ENCODE measurements around the gene SAMM50.

SAMM50 gene

DNA sequence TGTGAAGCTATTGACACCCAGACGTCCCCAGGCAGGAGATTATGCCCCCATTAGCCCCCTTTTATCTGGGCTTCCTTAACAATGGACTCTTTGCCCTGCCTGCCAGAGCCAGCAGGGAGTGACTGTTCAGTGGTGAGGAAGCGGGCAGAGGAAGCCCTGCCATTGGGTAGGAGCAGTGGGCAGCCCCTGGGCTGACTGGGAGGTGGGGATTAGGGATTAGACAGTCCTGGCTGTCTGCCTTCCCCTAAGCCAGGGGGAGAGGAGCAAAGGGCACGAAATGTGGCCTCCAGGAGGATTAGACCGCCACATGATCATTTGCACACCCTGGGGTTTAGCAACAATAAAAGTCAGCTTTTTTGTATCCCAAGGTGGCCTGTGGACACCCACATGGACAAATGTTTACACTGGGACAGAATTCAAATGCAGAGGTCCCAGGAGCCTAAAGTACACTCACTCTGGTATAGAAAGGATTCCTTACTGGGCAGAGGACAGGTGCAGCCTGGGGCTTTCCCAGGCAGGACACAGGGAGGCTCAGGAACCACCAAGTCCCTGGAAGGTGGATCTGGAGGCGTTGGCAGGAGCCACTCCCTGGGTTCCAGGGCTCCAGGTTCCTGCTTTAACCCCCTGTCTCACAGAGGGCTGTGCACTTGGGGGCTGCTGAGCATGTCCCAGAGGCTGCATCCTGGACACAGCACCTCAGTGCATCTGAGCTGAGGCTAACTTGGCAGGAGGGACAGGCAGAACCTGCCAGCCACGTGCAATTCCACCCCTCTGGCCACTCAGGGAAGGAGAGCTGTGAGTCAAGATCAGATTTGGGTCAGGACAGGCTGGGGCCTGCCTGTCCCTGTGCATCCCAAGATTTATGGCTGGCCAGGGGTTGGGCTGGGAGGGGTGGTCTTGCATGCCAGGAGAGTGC, 29.6 kb upstream of the SAMM50 start:
- Histone ChIP-seq H3K4me2 (ENCODE audit: low read length, poor library complexity, severe bottlenecking) (peak overlapping the region; percentile 23), H3K79me1 (replicated peaks; ENCODE audit: low read length, poor library complexity, severe bottlenecking) (peaks cover 21% of the 10 kb centered on the region)
- WGBS: 62% methylated on average over 6 of the region's 6 CpGs

DNA sequence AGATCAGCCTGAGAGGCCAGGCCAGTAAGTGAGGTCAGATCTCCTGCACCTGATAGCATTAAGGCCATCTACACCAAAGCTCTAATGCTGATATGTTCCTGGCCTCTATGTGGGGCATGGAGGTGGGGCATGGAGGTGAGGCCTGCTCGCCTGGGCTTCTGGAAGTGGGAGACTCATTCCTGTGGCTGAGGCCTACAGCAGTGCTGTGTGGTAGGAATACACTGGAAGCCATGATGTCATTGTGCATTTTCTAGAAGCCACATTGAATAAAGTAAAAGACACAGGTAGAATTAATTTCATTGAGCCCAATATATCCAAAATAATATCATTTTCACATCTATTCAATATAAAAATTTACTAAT, 28.9 kb upstream of the SAMM50 start:
- peak overlapping the region; percentile 19 for H4K8ac ChIP-seq (ENCODE audit: low read length)

More for the DNA sequence above, 29.6 kb upstream of the SAMM50 start:
- peak overlapping the region; percentile 12 for H2BK15ac ChIP-seq (ENCODE audit: low read depth, poor library complexity, severe bottlenecking)
- peak overlapping the region; percentile 43 for H4K91ac ChIP-seq (ENCODE audit: low read length)
- no peak overlapping the region for H2AFZ ChIP-seq (ENCODE audit: low read depth, low read length)
- H3K4me3 ChIP-seq (ENCODE audit: insufficient read depth in 1 of 2, low read depth in 1 of 2, low read length in 2 of 2): no peak overlapping the region
- H3K18ac ChIP-seq (ENCODE audit: low read depth in 1 of 2, low read length in 2 of 2): peak overlapping the region; percentile 69 to 77
- H2AK5ac ChIP-seq (ENCODE audit: low read length, severe bottlenecking): no peak overlapping the region
- H2BK12ac ChIP-seq (ENCODE audit: low read length in 2 of 2): peak overlapping the region; percentile 12 to 52
- H4K8ac ChIP-seq (ENCODE audit: low read length): peak overlapping the region; percentile 94
- H2BK120ac ChIP-seq (ENCODE audit: low read depth, low read length): peak overlapping the region; percentile 21
- no peak overlapping the region for H3K23ac ChIP-seq (ENCODE audit: low read length in 2 of 2)
- H3K9me3 ChIP-seq (ENCODE audit: control insufficient read depth, low read length): no peaks in the 10 kb centered on the region
- H2BK5ac ChIP-seq (ENCODE audit: low read depth, low read length, poor library complexity, severe bottlenecking): no peak overlapping the region
- peak overlapping the region in 1 of 2 experiments; percentile 53 for H3K14ac ChIP-seq (ENCODE audit: low read length in 2 of 2)
- DNase-seq: peak; percentile 47
- H3K27ac ChIP-seq (ENCODE audit: low read length, poor library complexity, severe bottlenecking): peak overlapping the region; percentile 30
- H3K4ac ChIP-seq (ENCODE audit: low read depth in 1 of 2, low read length in 2 of 2): peak overlapping the region; percentile 21 to 25
- peaks cover 28% of the 10 kb centered on the region for H3K4me1 ChIP-seq (ENCODE audit: control insufficient read depth, insufficient read depth, low read depth, low read length)
- H3K36me3 ChIP-seq (ENCODE audit: control insufficient read depth in 1 of 2, insufficient read depth in 2 of 2, low read depth in 1 of 2, low read length in 2 of 2): peaks cover 21 to 26% of the 10 kb centered on the region in 2 experiments
- H3K9ac ChIP-seq (ENCODE audit: low read length): no peak overlapping the region
- no peaks in the 10 kb centered on the region for H3K27me3 ChIP-seq (ENCODE audit: control insufficient read depth in 1 of 2, insufficient read depth in 1 of 2, low read length in 2 of 2)

DNA sequence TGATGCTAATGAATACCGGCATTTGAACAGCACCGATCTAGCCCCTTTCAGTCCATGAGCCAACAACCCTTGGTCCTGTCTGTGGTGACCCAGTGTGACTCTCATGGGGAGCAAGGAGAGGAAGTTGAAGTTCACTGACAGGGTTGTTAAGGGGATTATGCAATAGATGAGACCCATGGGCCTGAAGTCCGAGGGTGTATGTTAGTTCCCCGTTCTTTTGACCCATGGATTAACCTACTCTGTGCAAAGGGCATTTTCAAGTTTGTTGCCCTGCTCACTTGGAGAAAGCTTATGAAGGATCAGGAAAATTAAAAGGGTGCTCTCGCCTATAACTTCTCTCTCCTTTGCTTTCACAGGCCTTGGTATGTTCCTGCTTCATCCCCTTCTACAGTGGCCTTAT, 26.8 kb upstream of the SAMM50 start:
- H2BK15ac ChIP-seq (ENCODE audit: low read depth, poor library complexity, severe bottlenecking): no peak overlapping the region
- H3K4ac ChIP-seq (ENCODE audit: low read depth in 1 of 2, low read length in 2 of 2): no peak overlapping the region
- H3K14ac ChIP-seq (ENCODE audit: low read length in 2 of 2): no peak overlapping the region
- no peaks in the 10 kb centered on the region for H3K27me3 ChIP-seq (ENCODE audit: control insufficient read depth in 1 of 2, insufficient read depth in 1 of 2, low read length in 2 of 2)
- H3K4me1 ChIP-seq (ENCODE audit: control insufficient read depth, insufficient read depth, low read depth, low read length): peaks cover 16% of the 10 kb centered on the region
- H3K4me3 ChIP-seq (ENCODE audit: insufficient read depth in 1 of 2, low read depth in 1 of 2, low read length in 2 of 2): no peak overlapping the region
- no peaks in the 10 kb centered on the region for H3K9me3 ChIP-seq (ENCODE audit: control insufficient read depth, low read length)
- no peak overlapping the region for H3K23ac ChIP-seq (ENCODE audit: low read length in 2 of 2)
- no peak overlapping the region for H4K8ac ChIP-seq (ENCODE audit: low read length)
- WGBS: 97% methylated on average over 5 of the region's 5 CpGs
- no peak overlapping the region for H2BK120ac ChIP-seq (ENCODE audit: low read depth, low read length)
- H2BK12ac ChIP-seq (ENCODE audit: low read length in 2 of 2): no peak overlapping the region
- H3K9ac ChIP-seq (ENCODE audit: low read length): no peak overlapping the region
- H3K36me3 ChIP-seq (ENCODE audit: control insufficient read depth in 1 of 2, insufficient read depth in 2 of 2, low read depth in 1 of 2, low read length in 2 of 2): peaks cover 44 to 46% of the 10 kb centered on the region in 2 experiments
- H3K18ac ChIP-seq (ENCODE audit: low read depth in 1 of 2, low read length in 2 of 2): no peak overlapping the region
- DNase-seq: no peak
- H2AK5ac ChIP-seq (ENCODE audit: low read length, severe bottlenecking): no peak overlapping the region
- H3K27ac ChIP-seq (ENCODE audit: low read length, poor library complexity, severe bottlenecking): no peak overlapping the region
- no peak overlapping the region for H2AFZ ChIP-seq (ENCODE audit: low read depth, low read length)
- H4K91ac ChIP-seq (ENCODE audit: low read length): no peak overlapping the region
- no peak overlapping the region for H2BK5ac ChIP-seq (ENCODE audit: low read depth, low read length, poor library complexity, severe bottlenecking)
- peaks cover 25% of the 10 kb centered on the region for H3K79me1 ChIP-seq (replicated peaks; ENCODE audit: low read length, poor library complexity, severe bottlenecking)
- H3K4me2 ChIP-seq (ENCODE audit: low read length, poor library complexity, severe bottlenecking): no peak overlapping the region

More for the DNA sequence above, 28.9 kb upstream of the SAMM50 start:
- no peak overlapping the region for H3K4ac ChIP-seq (ENCODE audit: low read depth in 1 of 2, low read length in 2 of 2)
- no peak overlapping the region for H2BK120ac ChIP-seq (ENCODE audit: low read depth, low read length)
- H3K18ac ChIP-seq (ENCODE audit: low read depth in 1 of 2, low read length in 2 of 2): peak overlapping the region in 1 of 2 experiments; percentile 42
- no peak overlapping the region for H2BK5ac ChIP-seq (ENCODE audit: low read depth, low read length, poor library complexity, severe bottlenecking)
- H3K4me2 ChIP-seq (ENCODE audit: low read length, poor library complexity, severe bottlenecking): no peak overlapping the region
- H3K27me3 ChIP-seq (ENCODE audit: control insufficient read depth in 1 of 2, insufficient read depth in 1 of 2, low read length in 2 of 2): no peaks in the 10 kb centered on the region
- H3K4me3 ChIP-seq (ENCODE audit: insufficient read depth in 1 of 2, low read depth in 1 of 2, low read length in 2 of 2): no peak overlapping the region
- DNase-seq: no peak
- H4K91ac ChIP-seq (ENCODE audit: low read length): no peak overlapping the region
- peaks cover 25% of the 10 kb centered on the region for H3K4me1 ChIP-seq (ENCODE audit: control insufficient read depth, insufficient read depth, low read depth, low read length)
- no peak overlapping the region for H3K9ac ChIP-seq (ENCODE audit: low read length)
- no peak overlapping the region for H3K14ac ChIP-seq (ENCODE audit: low read length in 2 of 2)
- H2AK5ac ChIP-seq (ENCODE audit: low read length, severe bottlenecking): no peak overlapping the region
- peaks cover 25 to 28% of the 10 kb centered on the region in 2 experiments for H3K36me3 ChIP-seq (ENCODE audit: control insufficient read depth in 1 of 2, insufficient read depth in 2 of 2, low read depth in 1 of 2, low read length in 2 of 2)
- WGBS: 88% methylated on average over 1 of the region's 1 CpG
- no peak overlapping the region for H3K23ac ChIP-seq (ENCODE audit: low read length in 2 of 2)
- H2AFZ ChIP-seq (ENCODE audit: low read depth, low read length): no peak overlapping the region
- no peak overlapping the region for H3K27ac ChIP-seq (ENCODE audit: low read length, poor library complexity, severe bottlenecking)
- H3K79me1 ChIP-seq (replicated peaks; ENCODE audit: low read length, poor library complexity, severe bottlenecking): peaks cover 21% of the 10 kb centered on the region
- no peak overlapping the region for H2BK12ac ChIP-seq (ENCODE audit: low read length in 2 of 2)
- no peaks in the 10 kb centered on the region for H3K9me3 ChIP-seq (ENCODE audit: control insufficient read depth, low read length)
- no peak overlapping the region for H2BK15ac ChIP-seq (ENCODE audit: low read depth, poor library complexity, severe bottlenecking)

DNA sequence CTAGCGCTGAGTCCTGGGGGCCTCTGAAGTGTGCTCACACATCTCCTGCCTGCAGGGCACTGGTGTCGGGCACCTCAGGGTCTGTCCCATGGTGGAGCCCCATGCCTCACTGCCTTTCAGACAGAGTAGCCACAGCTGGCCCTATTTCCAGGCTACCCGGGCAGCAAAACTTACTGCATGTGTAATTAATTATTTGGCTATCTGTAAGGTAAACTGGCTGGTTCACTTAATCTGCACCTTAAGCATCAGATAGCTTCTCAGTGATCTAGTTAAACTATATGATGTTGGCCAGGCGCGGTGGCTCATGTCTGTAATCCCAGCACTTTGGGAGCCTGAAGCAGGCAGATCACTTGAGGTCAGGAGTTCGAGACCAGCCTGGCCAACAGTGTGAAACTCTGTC, 26.3 kb upstream of the SAMM50 start:
- Histone ChIP-seq H3K14ac (ENCODE audit: low read length in 2 of 2) (no peak overlapping the region), H3K9ac (ENCODE audit: low read length) (no peak overlapping the region), H3K9me3 (ENCODE audit: control insufficient read depth, low read length) (no peaks in the 10 kb centered on the region), H3K18ac (ENCODE audit: low read depth in 1 of 2, low read length in 2 of 2) (no peak overlapping the region), H2BK5ac (ENCODE audit: low read depth, low read length, poor library complexity, severe bottlenecking) (no peak overlapping the region), H3K23ac (ENCODE audit: low read length in 2 of 2) (no peak overlapping the region), H3K36me3 (ENCODE audit: control insufficient read depth in 1 of 2, insufficient read depth in 2 of 2, low read depth in 1 of 2, low read length in 2 of 2) (peaks cover 48 to 49% of the 10 kb centered on the region in 2 experiments), H3K79me1 (replicated peaks; ENCODE audit: low read length, poor library complexity, severe bottlenecking) (peaks cover 25% of the 10 kb centered on the region), H3K4me3 (ENCODE audit: insufficient read depth in 1 of 2, low read depth in 1 of 2, low read length in 2 of 2) (no peak overlapping the region), H2BK12ac (ENCODE audit: low read length in 2 of 2) (no peak overlapping the region), H4K8ac (ENCODE audit: low read length) (no peak overlapping the region), H2AK5ac (ENCODE audit: low read length, severe bottlenecking) (no peak overlapping the region), H2BK15ac (ENCODE audit: low read depth, poor library complexity, severe bottlenecking) (no peak overlapping the region), H3K4ac (ENCODE audit: low read depth in 1 of 2, low read length in 2 of 2) (no peak overlapping the region), H3K27me3 (ENCODE audit: control insufficient read depth in 1 of 2, insufficient read depth in 1 of 2, low read length in 2 of 2) (no peaks in the 10 kb centered on the region), H2AFZ (ENCODE audit: low read depth, low read length) (no peak overlapping the region), H3K4me1 (ENCODE audit: control insufficient read depth, insufficient read depth, low read depth, low read length) (peaks cover 16% of the 10 kb centered on the region), H2BK120ac (ENCODE audit: low read depth, low read length) (no peak overlapping the region), H4K91ac (ENCODE audit: low read length) (no peak overlapping the region), H3K27ac (ENCODE audit: low read length, poor library complexity, severe bottlenecking) (no peak overlapping the region), H3K4me2 (ENCODE audit: low read length, poor library complexity, severe bottlenecking) (no peak overlapping the region)
- DNase-seq: no peak
- 91% methylated on average over 5 of the region's 6 CpGs for WGBS

All from mesenchymal stem cell (in vitro differentiated cells and primary cell).